ENCODE data around the gene OSBPL3.

The OSBPL3 gene

GRCh38 chr7:24899905-24900304 lies 80.1 kb downstream of the OSBPL3 start:
- no peak for DNase-seq (ENCODE audit: low read depth in 1 of 2, low spot score in 1 of 2)

GRCh38 chr7:24899161-24899560 lies 80.8 kb downstream of the OSBPL3 start:
- no peak for DNase-seq (ENCODE audit: low read depth in 1 of 2, low spot score in 1 of 2)

- no peak for DNase-seq (ENCODE audit: low read depth in 1 of 2, low spot score in 1 of 2)
Observed at GRCh38 chr7:24898691-24899090, 81.3 kb downstream of the OSBPL3 start.

- no peak for DNase-seq (ENCODE audit: low read depth in 1 of 2, low spot score in 1 of 2)
Observed at GRCh38 chr7:24896031-24896501, 83.9 kb downstream of the OSBPL3 start.

GRCh38 chr7:24894429-24895221 lies 85.4 kb downstream of the OSBPL3 start:
- DNase-seq (ENCODE audit: low read depth in 1 of 2, low spot score in 1 of 2): no peak

- no peak for DNase-seq (ENCODE audit: low read depth in 1 of 2, low spot score in 1 of 2)
Observed at GRCh38 chr7:24891311-24891735, 88.7 kb downstream of the OSBPL3 start.

GRCh38 chr7:24889611-24890010 lies 90.4 kb downstream of the OSBPL3 start:
- DNase-seq (ENCODE audit: low read depth in 1 of 2, low spot score in 1 of 2): no peak

- no peak for DNase-seq (ENCODE audit: low read depth in 1 of 2, low spot score in 1 of 2)
Observed at GRCh38 chr7:24888653-24889052, 91.3 kb downstream of the OSBPL3 start.

GRCh38 chr7:24885716-24886115 lies 94.3 kb downstream of the OSBPL3 start:
- no peak for DNase-seq (ENCODE audit: low read depth in 1 of 2, low spot score in 1 of 2)

- no peak for DNase-seq (ENCODE audit: low read depth in 1 of 2, low spot score in 1 of 2)
Observed at GRCh38 chr7:24885305-24885704, 94.7 kb downstream of the OSBPL3 start.

- no peak for DNase-seq (ENCODE audit: low read depth in 1 of 2, low spot score in 1 of 2)
Observed at GRCh38 chr7:24884401-24884800, 95.6 kb downstream of the OSBPL3 start.

- no peak for DNase-seq (ENCODE audit: low read depth in 1 of 2, low spot score in 1 of 2)
Observed at GRCh38 chr7:24883622-24884013, 96.4 kb downstream of the OSBPL3 start.

- no peak for DNase-seq (ENCODE audit: low read depth in 1 of 2, low spot score in 1 of 2)
Observed at GRCh38 chr7:24882989-24883621, 96.9 kb downstream of the OSBPL3 start.

GRCh38 chr7:24881623-24882022 lies 98.4 kb downstream of the OSBPL3 start:
- DNase-seq (ENCODE audit: low read depth in 1 of 2, low spot score in 1 of 2): no peak

GRCh38 chr7:24880886-24881285 lies 99.1 kb downstream of the OSBPL3 start:
- DNase-seq (ENCODE audit: low read depth in 1 of 2, low spot score in 1 of 2): no peak

- DNase-seq (ENCODE audit: low read depth in 1 of 2, low spot score in 1 of 2): no peak
Observed at GRCh38 chr7:24879291-24879690, 100.7 kb downstream of the OSBPL3 start.

GRCh38 chr7:24877790-24878311 lies 102.1 kb downstream of the OSBPL3 start:
- no peak for DNase-seq (ENCODE audit: low read depth in 1 of 2, low spot score in 1 of 2)

GRCh38 chr7:24874791-24875190 lies 105.2 kb downstream of the OSBPL3 start:
- DNase-seq (ENCODE audit: low read depth in 1 of 2, low spot score in 1 of 2): no peak

- DNase-seq (ENCODE audit: low read depth in 1 of 2, low spot score in 1 of 2): no peak
Observed at GRCh38 chr7:24873944-24874343, 106.0 kb downstream of the OSBPL3 start.

- no peak for DNase-seq (ENCODE audit: low read depth in 1 of 2, low spot score in 1 of 2)
Observed at GRCh38 chr7:24871770-24872169, 108.2 kb downstream of the OSBPL3 start.

GRCh38 chr7:24870766-24871165 lies 109.2 kb downstream of the OSBPL3 start:
- DNase-seq (ENCODE audit: low read depth in 1 of 2, low spot score in 1 of 2): no peak

GRCh38 chr7:24869572-24869971 lies 110.4 kb downstream of the OSBPL3 start:
- DNase-seq (ENCODE audit: low read depth in 1 of 2, low spot score in 1 of 2): no peak

All from stimulated activated CD4-positive, alpha-beta T cell treated with anti-CD3 and anti-CD28 coated beads, Interleukin-15, amount 100 ng/mL, for 1 hour (primary cell).